Measurements from ENCODE around the gene TXNRD1. TPM values are rescaled to one million over a fixed set of nuclear protein-coding genes. Genes with fewer than 3 reads are reported as not detected.

Gene TXNRD1
- total RNA-seq, 1 donor from 2014 or later, result 72.0 TPM

DNA sequence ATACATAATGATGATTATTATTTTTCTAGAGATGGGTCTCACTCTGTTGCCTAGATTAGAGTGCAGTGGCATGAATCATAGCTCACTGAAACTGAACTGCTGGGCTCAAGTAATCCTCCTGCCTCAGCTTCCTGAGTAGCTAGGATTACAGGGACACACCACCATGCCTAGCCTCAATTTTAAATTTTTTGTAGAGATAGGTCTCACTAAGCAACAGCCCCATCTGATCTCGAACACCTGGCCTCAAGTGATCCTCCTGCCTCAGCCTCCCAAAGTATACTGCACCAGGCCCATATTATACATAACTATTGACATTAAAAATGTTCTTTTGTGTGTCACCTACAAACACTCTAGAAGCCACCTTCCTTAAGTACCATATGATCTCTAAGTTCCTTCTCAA, 3.4 kb downstream of the TXNRD1 start:
- Mint-ChIP-seq H3K4me1 (peaks cover 21% of the 10 kb centered on the region), H3K4me3 (no peak overlapping the region), H3K9me3 (no peaks in the 10 kb centered on the region), H3K27ac (peak overlapping the region; percentile 43), H3K36me3 (ENCODE audit: low read depth) (no peaks in the 10 kb centered on the region), H3K27me3 (peaks cover 8% of the 10 kb centered on the region)
- intact Hi-C loops (cut with micrococcal nuclease), result loop anchor here (5.0 kb wide), 1 partner anchor 888 kb away; the partner anchor contains the start of gene WASHC4
- TF ChIP-seq, protein P1, sequence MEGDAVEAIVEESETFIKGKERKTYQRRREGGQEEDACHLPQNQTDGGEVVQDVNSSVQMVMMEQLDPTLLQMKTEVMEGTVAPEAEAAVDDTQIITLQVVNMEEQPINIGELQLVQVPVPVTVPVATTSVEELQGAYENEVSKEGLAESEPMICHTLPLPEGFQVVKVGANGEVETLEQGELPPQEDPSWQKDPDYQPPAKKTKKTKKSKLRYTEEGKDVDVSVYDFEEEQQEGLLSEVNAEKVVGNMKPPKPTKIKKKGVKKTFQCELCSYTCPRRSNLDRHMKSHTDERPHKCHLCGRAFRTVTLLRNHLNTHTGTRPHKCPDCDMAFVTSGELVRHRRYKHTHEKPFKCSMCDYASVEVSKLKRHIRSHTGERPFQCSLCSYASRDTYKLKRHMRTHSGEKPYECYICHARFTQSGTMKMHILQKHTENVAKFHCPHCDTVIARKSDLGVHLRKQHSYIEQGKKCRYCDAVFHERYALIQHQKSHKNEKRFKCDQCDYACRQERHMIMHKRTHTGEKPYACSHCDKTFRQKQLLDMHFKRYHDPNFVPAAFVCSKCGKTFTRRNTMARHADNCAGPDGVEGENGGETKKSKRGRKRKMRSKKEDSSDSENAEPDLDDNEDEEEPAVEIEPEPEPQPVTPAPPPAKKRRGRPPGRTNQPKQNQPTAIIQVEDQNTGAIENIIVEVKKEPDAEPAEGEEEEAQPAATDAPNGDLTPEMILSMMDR (IDR thresholded peaks at IDR 0.05), result no peak
- ATAC-seq (ENCODE audit: low read depth), result no peak
- no peak for DNase-seq
- ChIA-PET CTCF (interaction anchor here (0.7 to 0.9 kb wide), 2 partner anchors 8 to 19 kb away, joined by 3 to 4 read pairs; no protein-coding TSS in a partner anchor), POLR2A (interaction anchor here (0.6 to 5.7 kb wide), 2 partner anchors 69 to 109 kb away, joined by 10 to 51 read pairs; no protein-coding TSS in a partner anchor)

DNA sequence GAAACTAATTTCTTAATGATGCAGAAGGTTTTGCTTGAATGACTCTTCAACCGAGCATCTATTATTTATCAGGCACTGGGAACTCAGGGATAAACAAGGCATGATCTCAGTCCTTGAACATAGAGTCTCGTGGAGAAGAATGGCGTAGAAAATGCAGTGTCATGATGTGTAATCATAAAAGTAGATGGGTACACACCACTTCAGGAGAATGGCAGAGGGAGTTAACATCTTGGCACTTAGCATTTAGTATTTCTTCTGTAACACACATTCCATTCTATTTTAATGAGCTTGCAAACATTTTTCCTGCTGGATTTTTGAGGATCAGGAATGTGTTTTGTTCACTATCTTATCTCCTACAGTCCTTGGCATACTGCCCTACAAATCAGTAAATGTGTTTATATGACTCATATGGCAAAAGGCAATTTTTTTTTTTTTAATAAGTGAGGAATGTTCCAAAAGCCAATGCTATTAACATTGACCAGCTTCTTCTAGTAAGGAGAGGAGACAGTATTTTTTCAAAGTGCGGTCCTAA, 3.8 kb downstream of the TXNRD1 start:
- POLR2A ChIA-PET, result interaction anchor here (0.6 to 5.7 kb wide), 3 partner anchors 68 to 109 kb away, joined by 5 to 51 read pairs (median 10); partner anchors contain the start of gene EID3

DNA sequence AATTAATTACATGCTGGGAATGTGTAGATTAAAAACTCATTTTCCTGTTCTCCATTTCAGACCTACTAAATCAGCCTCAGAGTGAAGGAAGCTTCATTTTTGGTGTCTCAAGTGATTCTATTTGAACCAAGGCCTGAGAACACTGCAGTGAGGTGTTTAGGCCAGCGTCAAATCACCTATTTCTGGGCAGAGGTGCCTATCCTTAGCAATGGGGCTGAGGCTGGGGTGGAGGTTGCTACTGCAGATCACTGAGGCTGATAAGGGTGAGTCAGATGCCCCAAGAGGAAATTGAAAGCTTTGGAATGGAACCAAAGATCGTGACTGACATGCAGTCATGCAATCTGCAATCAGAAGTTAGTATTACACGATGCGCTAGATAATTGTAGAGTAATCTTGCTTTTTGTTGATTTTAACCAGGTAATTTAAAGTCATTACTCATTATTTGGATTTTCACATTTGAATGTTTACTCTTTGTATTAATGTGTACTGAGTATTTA, 4.4 kb downstream of the TXNRD1 start:
- peak; percentile 49 for ATAC-seq (ENCODE audit: low read depth)
- H3K4me1 Mint-ChIP-seq, result peaks cover 21% of the 10 kb centered on the region
- H3K4me3 Mint-ChIP-seq, result no peak overlapping the region

More for the DNA sequence above, 3.8 kb downstream of the TXNRD1 start:
- Mint-ChIP-seq H3K4me1 (peaks cover 21% of the 10 kb centered on the region), H3K27me3 (peaks cover 10% of the 10 kb centered on the region), H3K9me3 (no peaks in the 10 kb centered on the region), H3K27ac (peak overlapping the region; percentile 47), H3K36me3 (ENCODE audit: low read depth) (no peaks in the 10 kb centered on the region), H3K4me3 (no peak overlapping the region)
- ATAC-seq (ENCODE audit: low read depth) (no peak), DNase-seq (no peak)
- intact Hi-C loops (cut with micrococcal nuclease), result loop anchor here (5.0 kb wide), 1 partner anchor 888 kb away; the partner anchor contains the start of gene WASHC4
- CTCF ChIA-PET, result interaction anchor here (0.7 kb wide), 1 partner anchor 8 kb away, joined by 3 read pairs; no protein-coding TSS in a partner anchor
- TF ChIP-seq, protein P1 (IDR thresholded peaks at IDR 0.05), result no peak

DNA sequence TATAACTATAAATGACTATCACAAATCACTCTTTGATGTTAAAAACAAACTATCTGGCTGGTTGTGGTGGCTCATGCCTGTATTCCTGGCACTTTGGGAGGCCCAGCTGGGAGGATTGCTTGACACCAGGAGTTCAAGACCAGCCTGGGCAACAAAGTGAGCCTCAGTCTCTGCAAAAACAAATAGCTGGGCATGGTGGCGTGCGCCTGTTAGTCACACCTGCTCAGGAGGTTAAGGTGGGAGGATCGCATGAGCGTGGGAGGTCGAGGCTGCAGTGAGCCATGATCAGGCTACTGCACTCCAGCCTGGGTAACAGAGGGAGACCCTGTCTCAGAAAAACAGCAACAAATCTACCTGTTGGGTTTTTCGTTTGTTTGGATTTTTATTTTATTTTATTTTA, 5.4 kb downstream of the TXNRD1 start:
- DNase-seq (no peak), ATAC-seq (ENCODE audit: low read depth) (no peak)
- ChIA-PET POLR2A (interaction anchor here (5.7 kb wide), 1 partner anchor 67 kb away, joined by 51 read pairs; no protein-coding TSS in a partner anchor), CTCF (interaction anchor here (1.3 kb wide), 1 partner anchor 119 kb away, joined by 4 read pairs; no protein-coding TSS in a partner anchor)
- no peaks in the 10 kb centered on the region for H3K36me3 Mint-ChIP-seq (ENCODE audit: low read depth)
- H3K4me3 Mint-ChIP-seq, result no peak overlapping the region
- TF ChIP-seq, protein P1 (IDR thresholded peaks at IDR 0.05), result no peak
- no peaks in the 10 kb centered on the region for H3K9me3 Mint-ChIP-seq
- H3K27me3 Mint-ChIP-seq, result peaks cover 10% of the 10 kb centered on the region
- H3K27ac Mint-ChIP-seq, result no peak overlapping the region
- intact Hi-C loops (cut with micrococcal nuclease), result no loop called here
- H3K4me1 Mint-ChIP-seq, result peaks cover 17% of the 10 kb centered on the region

More for the DNA sequence above, 4.4 kb downstream of the TXNRD1 start:
- peak overlapping the region; percentile 47 for H3K27ac Mint-ChIP-seq
- TF ChIP-seq, protein P1 (IDR thresholded peaks at IDR 0.05), result no peak
- H3K36me3 Mint-ChIP-seq (ENCODE audit: low read depth), result no peaks in the 10 kb centered on the region
- ChIA-PET CTCF (interaction anchor here (0.8 to 1.3 kb wide), 3 partner anchors 67 to 793 kb away, joined by 3 to 4 read pairs (median 3); no protein-coding TSS in a partner anchor), POLR2A (interaction anchor here (0.7 to 5.7 kb wide), 3 partner anchors 9 to 83 kb away, joined by 3 to 51 read pairs (median 5); partner anchors contain the start of gene EID3)
- no peak for DNase-seq
- intact Hi-C loops (cut with micrococcal nuclease), result loop anchor here (5.0 kb wide), 1 partner anchor 887 kb away; the partner anchor contains the start of gene WASHC4
- H3K27me3 Mint-ChIP-seq, result peaks cover 10% of the 10 kb centered on the region
- H3K9me3 Mint-ChIP-seq, result no peaks in the 10 kb centered on the region

DNA sequence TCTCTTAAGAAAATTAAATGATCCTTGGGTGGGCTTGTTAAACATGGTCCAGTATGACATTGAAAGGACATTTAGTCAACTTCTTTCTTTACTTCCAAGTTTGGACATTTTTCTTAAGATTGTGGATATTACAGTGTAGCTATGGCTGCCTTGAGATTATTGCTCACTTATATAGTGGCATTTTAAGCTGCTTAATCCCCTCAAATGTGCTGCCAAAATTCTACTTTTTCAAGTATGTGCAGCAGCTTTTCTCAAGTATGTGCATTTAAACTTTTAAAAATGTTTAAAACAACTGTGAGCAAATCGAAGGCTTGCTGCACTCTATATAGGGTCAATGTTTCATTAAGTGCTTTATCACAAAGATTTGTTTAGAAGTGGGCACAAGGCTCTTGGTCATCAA, 7.4 kb downstream of the TXNRD1 start:
- intact Hi-C loops (cut with micrococcal nuclease), result no loop called here
- DNase-seq, result no peak
- CTCF ChIA-PET, result interaction anchor here (1.1 to 1.5 kb wide), 2 partner anchors 15 to 25 kb away, joined by 3 read pairs; no protein-coding TSS in a partner anchor
- no peak overlapping the region for H3K27ac Mint-ChIP-seq
- H3K27me3 Mint-ChIP-seq, result peaks cover 10% of the 10 kb centered on the region
- TF ChIP-seq, protein P1 (IDR thresholded peaks at IDR 0.05), result no peak
- no peaks in the 10 kb centered on the region for H3K9me3 Mint-ChIP-seq
- POLR2A ChIA-PET, result no interaction called here
- peaks cover 14% of the 10 kb centered on the region for H3K4me1 Mint-ChIP-seq
- H3K36me3 Mint-ChIP-seq (ENCODE audit: low read depth), result no peaks in the 10 kb centered on the region
- H3K4me3 Mint-ChIP-seq, result no peak overlapping the region
- no peak for ATAC-seq (ENCODE audit: low read depth)

Data from activated B cell treated with CpG ODN at 0.5 μM for 24 hours (primary cell).